GM21515 (cell line): ENCODE measurements around the gene FLNB.

Source experiments
- ATAC-seq: cut with Tn5 transposase; IDR thresholded peaks from one replicate; pipeline ENCODE4 v1.9.1; 2021; ENCODE audit not compliant: unreplicated experiment

FLNB gene

DNA sequence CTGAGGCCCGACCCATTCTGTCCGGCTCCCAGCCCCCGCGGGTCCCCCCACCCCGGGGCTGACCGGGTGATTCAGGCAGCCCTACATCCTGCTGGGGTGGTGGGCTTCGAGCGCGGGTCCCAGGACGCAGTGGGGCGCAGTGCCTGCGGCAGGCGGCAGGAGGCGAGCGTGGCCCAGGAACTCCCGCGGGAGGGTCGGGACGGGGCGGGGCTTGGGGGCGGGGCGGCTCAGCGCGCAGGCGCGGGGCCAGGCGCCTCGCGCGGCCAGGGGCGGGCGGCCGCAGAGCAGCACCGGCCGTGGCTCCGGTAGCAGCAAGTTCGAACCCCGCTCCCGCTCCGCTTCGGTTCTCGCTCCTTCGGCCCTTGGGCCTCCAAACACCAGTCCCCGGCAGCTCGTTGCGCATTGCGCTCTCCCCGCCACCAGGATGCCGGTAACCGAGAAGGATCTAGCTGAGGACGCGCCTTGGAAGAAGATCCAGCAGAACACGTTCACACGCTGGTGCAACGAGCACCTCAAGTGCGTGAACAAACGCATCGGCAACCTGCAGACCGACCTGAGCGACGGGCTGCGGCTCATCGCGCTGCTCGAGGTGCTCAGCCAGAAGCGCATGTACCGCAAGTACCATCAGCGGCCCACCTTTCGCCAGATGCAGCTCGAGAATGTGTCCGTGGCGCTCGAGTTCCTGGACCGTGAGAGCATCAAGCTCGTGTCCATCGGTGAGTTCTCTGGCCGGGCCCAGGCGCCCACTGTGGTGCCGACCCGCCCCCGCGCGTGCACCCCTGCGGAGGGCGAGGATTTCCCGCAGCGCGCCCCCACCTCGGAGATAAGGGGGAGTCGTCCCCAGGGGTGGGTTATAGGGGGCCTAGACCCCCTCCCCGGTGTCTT is at the start of gene FLNB:
Gene FLNB, plus strand, starts transcription at position 282 of the 885 bp plus-strand sequence. Its CDS starts 143 bp downstream, at position 425.
- peak; percentile 65 for ATAC-seq

GRCh38 chr3:57958642-57959422 is 49.4 kb upstream of the FLNB start:
- ATAC-seq: no peak

DNA sequence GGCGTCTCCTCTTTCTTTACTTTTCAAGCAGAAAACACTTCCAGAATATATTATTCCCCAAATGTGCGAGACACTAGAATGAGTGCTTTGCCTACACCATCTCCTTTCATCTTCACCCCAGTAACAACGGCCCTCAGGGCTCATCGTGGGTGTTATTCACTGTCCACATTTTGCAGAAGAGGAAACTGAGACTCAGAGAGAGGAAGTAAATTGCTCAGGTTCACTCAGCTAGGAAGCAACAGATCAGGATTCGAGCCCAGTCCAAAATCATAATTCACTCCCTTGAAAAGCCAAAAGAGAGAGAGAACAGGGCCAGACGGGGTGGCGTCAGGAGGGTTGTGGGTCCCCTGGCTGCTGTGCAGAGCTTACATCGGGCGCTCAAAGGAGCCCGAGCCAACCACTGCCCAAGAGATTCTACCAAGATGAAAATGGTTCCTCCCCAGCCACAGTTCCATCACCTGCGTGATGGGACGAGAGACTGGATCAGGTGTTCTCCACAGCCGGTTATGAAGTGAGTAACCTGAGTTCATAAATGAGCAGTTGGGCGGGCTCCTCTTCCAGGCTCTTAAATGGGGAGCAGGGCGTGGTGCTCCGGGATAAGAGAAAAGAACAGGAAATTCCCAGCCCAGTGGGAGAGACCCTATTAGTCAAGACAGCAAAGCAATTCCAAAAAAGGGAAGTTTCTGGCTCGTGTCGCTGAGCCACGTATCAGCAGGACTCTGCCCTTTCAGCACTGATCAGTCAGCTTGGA is 48.6 kb upstream of the FLNB start:
- ATAC-seq: no peak

DNA sequence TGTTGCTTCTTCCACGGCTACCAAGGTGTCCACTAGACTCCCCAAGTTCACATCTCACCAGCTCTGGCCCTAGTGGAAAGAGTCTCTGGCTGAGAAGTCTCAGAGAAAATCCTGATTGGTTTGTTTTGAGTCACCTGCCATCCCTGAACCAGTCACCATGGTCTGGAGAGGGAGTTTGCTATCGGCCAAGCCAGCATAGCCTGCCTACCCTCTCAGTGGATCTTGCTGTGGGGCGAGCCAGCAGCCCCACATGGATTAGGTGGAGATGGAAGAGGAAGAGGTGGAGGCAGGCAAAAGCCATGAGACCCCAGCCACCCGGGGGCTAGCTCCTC is 48.1 kb upstream of the FLNB start:
- ATAC-seq: no peak

- no peak for ATAC-seq
Observed at GRCh38 chr3:57961177-57961827, 46.9 kb upstream of the FLNB start.

DNA sequence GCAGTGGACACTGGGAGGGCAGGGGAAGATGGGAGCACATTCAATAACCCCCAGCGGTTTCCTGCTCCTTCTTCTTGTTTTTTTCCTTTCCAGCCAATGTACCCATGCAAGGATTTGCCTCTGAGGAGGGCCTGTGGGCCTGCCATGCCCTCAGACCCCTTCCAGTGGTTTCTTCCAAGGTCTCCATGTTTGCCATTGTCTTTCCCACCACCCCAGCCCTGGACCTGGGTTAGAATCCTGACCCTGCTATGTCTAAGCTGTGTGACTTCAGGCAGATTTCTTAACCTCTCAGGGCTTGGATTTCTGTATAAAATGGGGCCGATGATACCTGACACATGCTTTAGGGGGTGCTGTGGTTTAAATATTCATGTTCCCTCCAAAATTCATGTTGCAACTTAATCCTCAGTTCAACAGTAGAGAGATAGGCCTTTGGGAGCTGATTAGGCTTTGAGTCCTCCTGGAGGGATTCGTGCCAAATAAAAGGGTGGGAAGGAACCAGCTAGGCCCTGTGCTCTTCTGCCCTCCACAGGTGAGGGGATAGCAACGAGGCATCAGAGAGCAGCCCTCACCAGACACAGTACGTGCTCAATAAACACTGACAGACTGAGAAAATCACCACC is 46.3 kb upstream of the FLNB start:
- no peak for ATAC-seq

- ATAC-seq: no peak
Observed at GRCh38 chr3:57962448-57962834, 45.8 kb upstream of the FLNB start.

GRCh38 chr3:57963811-57964346 is 44.3 kb upstream of the FLNB start:
- ATAC-seq: no peak

- ATAC-seq: no peak
Observed at GRCh38 chr3:57966829-57967228, 41.4 kb upstream of the FLNB start.

DNA sequence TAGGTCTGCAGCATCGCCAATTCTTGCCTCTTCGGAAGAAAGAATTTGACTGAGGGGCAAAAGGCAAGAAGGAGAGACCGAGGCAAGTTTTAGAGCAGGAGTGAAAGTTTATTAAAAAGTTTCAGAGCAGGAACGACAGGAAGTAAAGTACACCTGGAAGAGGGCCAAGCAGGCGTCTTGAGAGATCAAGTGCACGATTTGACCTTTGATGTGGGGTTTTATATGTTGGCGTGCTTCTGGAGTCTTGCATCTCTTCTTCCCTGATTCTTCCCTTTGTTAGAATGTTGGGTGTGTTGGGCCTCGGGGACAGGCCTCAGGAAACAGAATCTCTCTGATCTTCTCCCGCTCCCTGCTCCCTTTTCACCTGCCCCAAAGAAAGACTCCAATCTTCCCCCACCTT is 40.6 kb upstream of the FLNB start:
- ATAC-seq: no peak

GRCh38 chr3:57968501-57968900 is 39.7 kb upstream of the FLNB start:
- ATAC-seq: no peak

- ATAC-seq: no peak
Observed at GRCh38 chr3:57971975-57972374, 36.2 kb upstream of the FLNB start.

DNA sequence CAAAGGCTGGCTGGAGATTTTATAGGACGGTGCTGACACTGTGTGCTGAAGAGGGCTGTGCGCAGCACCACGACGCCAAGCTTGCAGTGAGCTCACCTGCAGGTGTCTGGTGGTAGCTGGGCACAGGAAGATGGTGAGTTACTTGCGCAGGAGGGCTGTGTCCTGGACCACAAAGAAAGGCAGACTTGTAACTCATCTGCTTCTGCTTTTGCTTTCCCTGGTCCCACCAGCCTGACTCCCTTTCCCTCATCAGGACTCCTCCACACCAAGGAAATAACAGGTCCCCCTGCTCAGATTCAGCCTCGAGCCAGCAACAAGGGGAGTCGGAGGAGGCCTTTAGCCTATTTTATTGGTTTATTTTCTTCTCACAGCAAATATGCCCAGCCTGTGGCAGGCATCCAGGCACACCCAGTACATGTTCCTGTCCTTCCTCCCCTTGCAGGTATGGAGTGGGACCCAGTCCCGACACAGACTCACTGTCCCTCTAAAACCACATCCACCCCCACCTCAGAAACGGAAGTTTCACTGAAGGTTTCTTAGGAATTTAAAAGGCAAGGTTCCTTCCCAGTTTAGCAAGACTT is 35.6 kb upstream of the FLNB start:
- no peak for ATAC-seq

DNA sequence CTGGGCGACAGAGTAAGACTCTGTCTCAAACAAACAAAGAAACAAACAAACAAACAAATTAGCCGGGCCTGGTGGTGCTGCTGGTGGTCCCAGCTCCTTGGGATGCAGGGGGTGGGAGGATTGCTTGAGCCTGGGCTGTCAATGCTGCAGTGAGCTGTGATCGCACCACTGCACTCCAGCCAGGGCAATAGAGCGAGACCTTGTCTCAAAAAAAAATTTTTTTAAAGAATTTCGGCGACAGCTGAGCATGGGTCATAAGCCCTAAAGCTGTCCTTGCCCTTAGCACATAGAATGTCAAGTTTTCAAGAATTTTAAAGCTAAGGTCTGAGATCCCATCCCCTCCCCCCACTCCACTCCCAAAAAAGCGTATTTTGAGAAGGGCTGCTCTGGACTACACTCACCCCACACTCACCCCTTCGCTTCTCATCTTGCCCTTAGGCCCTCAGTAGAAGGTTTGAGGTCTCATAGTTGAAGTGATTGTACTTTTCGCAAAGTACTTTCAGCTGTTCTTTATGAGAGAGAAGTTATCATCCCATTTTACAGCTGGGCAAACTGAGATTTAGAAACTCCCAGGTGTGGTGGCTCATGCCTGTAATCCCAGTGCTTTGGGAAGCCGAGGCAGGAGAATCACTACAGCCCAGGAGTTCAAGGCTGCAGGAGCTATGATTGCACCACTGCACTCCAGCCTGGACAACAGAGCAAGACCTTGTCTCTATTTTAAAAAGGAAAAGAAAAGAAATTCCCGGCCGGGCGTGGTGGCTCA is 34.3 kb upstream of the FLNB start:
- ATAC-seq: no peak

DNA sequence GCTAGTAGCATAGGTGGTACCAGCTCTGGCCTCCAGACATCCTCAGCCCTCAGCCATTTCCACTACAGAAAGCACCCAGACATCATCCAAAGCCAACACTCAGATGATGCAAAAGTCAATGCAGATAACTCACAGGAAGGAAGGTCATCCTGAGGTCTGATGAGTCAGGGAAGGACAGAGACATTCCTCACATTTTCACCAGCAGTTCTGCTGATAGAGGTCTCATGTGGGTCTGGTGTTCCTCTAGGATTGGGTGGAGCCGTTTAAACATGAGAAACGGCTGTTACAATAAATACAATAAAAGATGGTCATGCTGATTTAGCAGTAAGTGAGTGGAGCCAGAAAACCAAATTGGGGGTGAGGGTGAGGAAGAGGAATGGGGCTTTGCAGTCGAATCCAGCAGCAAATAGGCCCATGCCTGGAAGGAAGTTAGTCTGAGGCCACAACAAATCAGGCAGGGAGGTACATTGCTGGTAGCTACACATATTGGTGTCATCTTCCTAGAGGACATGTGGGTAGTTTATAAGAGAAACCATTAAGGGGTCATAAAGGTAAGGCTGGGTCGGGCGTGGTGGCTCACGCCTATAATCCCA is 33.3 kb upstream of the FLNB start:
- ATAC-seq: no peak

DNA sequence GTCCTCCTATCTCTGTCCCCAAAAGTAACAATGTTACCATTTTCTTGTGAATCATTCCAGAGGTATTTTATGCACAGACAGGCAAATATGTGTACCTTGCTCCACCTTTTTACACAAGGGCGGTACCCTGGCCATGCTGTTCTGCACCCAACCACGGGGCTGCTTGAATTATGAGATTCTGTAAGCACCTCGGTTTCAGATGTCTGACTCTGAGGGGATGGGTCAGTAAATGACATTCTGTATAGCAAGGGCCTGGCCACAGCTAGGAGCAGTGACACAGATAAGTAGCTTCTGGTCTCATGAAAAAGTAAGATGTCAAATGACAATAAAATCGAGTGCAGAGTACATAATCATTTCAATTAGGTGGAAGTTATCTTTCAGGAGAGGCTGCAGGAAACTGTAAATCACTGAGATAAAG is 30.4 kb upstream of the FLNB start:
- ATAC-seq: no peak

DNA sequence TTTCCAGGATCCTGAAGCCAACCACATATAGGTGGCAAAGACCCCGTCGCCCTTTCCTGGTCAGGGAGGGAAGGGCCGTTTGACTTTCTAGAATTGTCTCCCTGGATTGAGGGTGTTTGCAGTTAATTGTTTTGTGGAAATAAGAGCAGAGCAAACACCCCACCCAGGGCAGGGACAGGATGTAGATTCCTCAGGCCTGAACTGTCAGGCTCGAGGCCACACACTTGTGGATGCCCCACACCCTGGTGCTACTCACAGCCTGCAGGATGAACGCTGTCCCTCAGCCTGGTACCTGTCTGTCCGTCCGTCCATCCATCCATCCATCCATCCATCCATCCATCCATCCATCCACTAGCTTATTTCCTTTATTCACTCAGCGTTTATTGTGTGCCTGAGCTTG is 29.9 kb upstream of the FLNB start:
- ATAC-seq: no peak

DNA sequence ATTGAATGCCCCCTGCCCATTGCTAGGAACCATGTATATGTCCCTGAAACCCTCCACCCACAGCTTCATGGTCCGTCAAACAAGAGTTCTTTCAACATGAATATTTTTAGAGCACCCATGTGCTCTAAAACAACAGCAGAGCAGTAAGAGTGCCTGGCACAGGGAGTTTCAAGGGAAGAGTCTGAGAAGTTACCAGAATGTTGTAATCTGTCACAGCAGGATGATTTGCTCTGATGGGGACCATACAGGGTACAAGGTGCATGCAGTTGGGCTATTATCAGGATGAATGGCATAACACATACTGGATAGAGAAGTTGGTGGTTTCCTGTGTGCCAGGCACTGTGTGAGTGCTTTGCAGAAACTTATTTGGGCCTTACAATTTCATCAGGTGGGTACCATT is 27.8 kb upstream of the FLNB start:
- ATAC-seq: no peak
